Activated T-cell treated with anti-CD3 and anti-CD28 coated beads, Interleukin-2, amount 50 U/mL, for 72 hours (primary cell): ENCODE measurements around the gene AP1B1. TPM values are rescaled to one million over a fixed set of nuclear protein-coding genes. Genes with fewer than 3 reads are reported as not detected.
"Not testable (repeated sequence)": the region's sequence is repeated elsewhere in the genome, so short reads cannot be mapped to it uniquely, and the experiment has no call there.

ENCODE experiments used
- ATAC-seq, 2 donors: fragments of 150-1000 bp; cut with Tn5 transposase; replicated peaks in 1 of 2; 2 replicates each; pipeline ENCODE4 v1.10.0; 2021; ENCODE audit warnings: moderate library complexity in 2 of 2, mild to moderate bottlenecking in 1 of 2
- DNase-seq, 2 donors: peaks; one replicate each; pipeline ENCODE4 v3.0.0; 2021 to 2022; ENCODE audit warnings: mixed read lengths in 1 of 2
- H3K27ac Mint-ChIP-seq: one replicate; pipeline ENCODE4 v1.8.0; 2022; ENCODE audit warnings: mild to moderate bottlenecking, moderate library complexity, mixed read lengths
- H3K27me3 Mint-ChIP-seq: one replicate; pipeline ENCODE4 v1.8.0; 2022; ENCODE audit warnings: low read depth, mixed read lengths
- H3K36me3 Mint-ChIP-seq, 2 donors: one replicate each; pipeline ENCODE4 v1.8.0; 2022; ENCODE audit warnings: mixed read lengths in 2 of 2, mild to moderate bottlenecking in 1 of 2; ENCODE audit not compliant: insufficient read depth in 2 of 2
- H3K4me1 Mint-ChIP-seq: one replicate; pipeline ENCODE4 v1.8.0; 2022; ENCODE audit warnings: low read depth, mixed read lengths
- H3K4me3 Mint-ChIP-seq, 2 donors: one replicate each; pipeline ENCODE4 v1.8.0; 2022; ENCODE audit warnings: mild to moderate bottlenecking in 2 of 2, mixed read lengths in 2 of 2, moderate library complexity in 2 of 2
- H3K9me3 Mint-ChIP-seq, 2 donors: one replicate each; pipeline ENCODE4 v1.8.0; 2022; ENCODE audit warnings: mixed read lengths in 2 of 2
- total RNA-seq, 2 donors: library from RNA; stranded (reverse); gene quantifications; one replicate each; pipeline ENCODE4 v1.2.3, GENCODE V29; 2022

The AP1B1 gene
- total RNA-seq, 2 donors from 2014 or later: 57.9 to 59.8 TPM

- Mint-ChIP-seq H3K4me1 (peaks cover 59% of the 10 kb centered on the region), H3K27ac (peak overlapping the region; percentile 52), H3K27me3 (no peaks in the 10 kb centered on the region), H3K4me3 (no peak overlapping the region), H3K9me3 (no peaks in the 10 kb centered on the region), H3K36me3 (peaks cover 2 to 7% of the 10 kb centered on the region in 2 donors)
- DNase-seq (no peak), ATAC-seq (no peak)
These were observed 5.6 kb downstream of the AP1B1 start for GRCh38 chr22:29382580-29383302.

- no peaks in the 10 kb centered on the region for H3K9me3 Mint-ChIP-seq
- H3K27me3 Mint-ChIP-seq: no peaks in the 10 kb centered on the region
- no peak overlapping the region for H3K4me3 Mint-ChIP-seq
These were observed 7.5 kb downstream of the AP1B1 start for GRCh38 chr22:29380856-29381255.

GRCh38 chr22:29380032-29380781 is 8.2 kb downstream of the AP1B1 start:
- Mint-ChIP-seq H3K27me3 (no peaks in the 10 kb centered on the region), H3K9me3 (no peaks in the 10 kb centered on the region), H3K27ac (peak overlapping the region; percentile 19), H3K36me3 (peaks cover 8 to 22% of the 10 kb centered on the region in 2 donors), H3K4me3 (no peak overlapping the region), H3K4me1 (peaks cover 53% of the 10 kb centered on the region)
- DNase-seq (no peak), ATAC-seq (no peak)

More at GRCh38 chr22:29380856-29381255, 7.5 kb downstream of the AP1B1 start:
- no peak for ATAC-seq
- H3K27ac Mint-ChIP-seq: peak overlapping the region; percentile 19
- peaks cover 7 to 17% of the 10 kb centered on the region in 2 donors for H3K36me3 Mint-ChIP-seq
- peaks cover 53% of the 10 kb centered on the region for H3K4me1 Mint-ChIP-seq
- no peak for DNase-seq

- peaks cover 6 to 21% of the 10 kb centered on the region in 2 donors for H3K36me3 Mint-ChIP-seq
- H3K4me1 Mint-ChIP-seq: peaks cover 48% of the 10 kb centered on the region
These were observed 9.1 kb downstream of the AP1B1 start for GRCh38 chr22:29379258-29379657.

GRCh38 chr22:29377979-29378378 is 10.4 kb downstream of the AP1B1 start:
- ATAC-seq: no peak
- H3K4me1 Mint-ChIP-seq: peaks cover 46% of the 10 kb centered on the region
- no peaks in the 10 kb centered on the region for H3K27me3 Mint-ChIP-seq
- no peak for DNase-seq
- H3K9me3 Mint-ChIP-seq: no peaks in the 10 kb centered on the region
- H3K27ac Mint-ChIP-seq: no peak overlapping the region
- H3K36me3 Mint-ChIP-seq: peaks cover 6 to 21% of the 10 kb centered on the region in 2 donors
- H3K4me3 Mint-ChIP-seq: no peak overlapping the region

More at GRCh38 chr22:29379258-29379657, 9.1 kb downstream of the AP1B1 start:
- DNase-seq (no peak), ATAC-seq (no peak)
- Mint-ChIP-seq H3K4me3 (no peak overlapping the region), H3K9me3 (no peaks in the 10 kb centered on the region), H3K27ac (no peak overlapping the region), H3K27me3 (no peaks in the 10 kb centered on the region)

GRCh38 chr22:29376705-29377104 is 11.7 kb downstream of the AP1B1 start:
- not testable (repeated sequence) for H3K27me3 Mint-ChIP-seq, DNase-seq, H3K27ac Mint-ChIP-seq, ATAC-seq, H3K4me3 Mint-ChIP-seq, H3K9me3 Mint-ChIP-seq
- Mint-ChIP-seq H3K4me1 (peaks cover 35% of the 10 kb centered on the region), H3K36me3 (peaks cover 6 to 20% of the 10 kb centered on the region in 2 donors)

- ATAC-seq (peak; percentile 40 to 79), DNase-seq (peak in 1 of 2 donors; percentile 24)
- H3K27me3 Mint-ChIP-seq: no peaks in the 10 kb centered on the region
- H3K4me1 Mint-ChIP-seq: peaks cover 28% of the 10 kb centered on the region
- H3K9me3 Mint-ChIP-seq: no peaks in the 10 kb centered on the region
- H3K27ac Mint-ChIP-seq: peak overlapping the region; percentile 75
- H3K4me3 Mint-ChIP-seq: no peak overlapping the region
- peaks cover 6 to 16% of the 10 kb centered on the region in 2 donors for H3K36me3 Mint-ChIP-seq
These were observed 12.8 kb downstream of the AP1B1 start for GRCh38 chr22:29375398-29376076.

GRCh38 chr22:29374806-29375205 is 13.6 kb downstream of the AP1B1 start:
- H3K27ac Mint-ChIP-seq: peak overlapping the region; percentile 75
- ATAC-seq, H3K4me3 Mint-ChIP-seq, DNase-seq, H3K27me3 Mint-ChIP-seq, H3K9me3 Mint-ChIP-seq: not testable (repeated sequence)
- H3K36me3 Mint-ChIP-seq: peaks cover 6 to 19% of the 10 kb centered on the region in 2 donors
- H3K4me1 Mint-ChIP-seq: peaks cover 23% of the 10 kb centered on the region

GRCh38 chr22:29374401-29374800 is 14.0 kb downstream of the AP1B1 start:
- no peak for ATAC-seq
- no peaks in the 10 kb centered on the region for H3K9me3 Mint-ChIP-seq

GRCh38 chr22:29370537-29370936 is 17.8 kb downstream of the AP1B1 start:
- Mint-ChIP-seq H3K36me3 (peaks cover 0 to 12% of the 10 kb centered on the region in 2 donors), H3K4me1 (peaks cover 22% of the 10 kb centered on the region), H3K9me3 (no peaks in the 10 kb centered on the region), H3K27me3 (no peaks in the 10 kb centered on the region), H3K4me3 (no peak overlapping the region), H3K27ac (no peak overlapping the region)
- DNase-seq (no peak), ATAC-seq (no peak)

More at GRCh38 chr22:29374401-29374800, 14.0 kb downstream of the AP1B1 start:
- H3K4me1 Mint-ChIP-seq: peaks cover 23% of the 10 kb centered on the region
- H3K27ac Mint-ChIP-seq: no peak overlapping the region
- no peak for DNase-seq
- H3K36me3 Mint-ChIP-seq: peaks cover 6 to 20% of the 10 kb centered on the region in 2 donors
- H3K27me3 Mint-ChIP-seq: no peaks in the 10 kb centered on the region
- H3K4me3 Mint-ChIP-seq: no peak overlapping the region

GRCh38 chr22:29369460-29369859 is 18.9 kb downstream of the AP1B1 start:
- H3K4me1 Mint-ChIP-seq: peaks cover 14% of the 10 kb centered on the region
- DNase-seq (no peak), ATAC-seq (no peak)
- no peak overlapping the region for H3K27ac Mint-ChIP-seq
- peaks cover 0 to 13% of the 10 kb centered on the region in 2 donors for H3K36me3 Mint-ChIP-seq
- H3K9me3 Mint-ChIP-seq: no peaks in the 10 kb centered on the region
- H3K27me3 Mint-ChIP-seq: no peaks in the 10 kb centered on the region
- no peak overlapping the region for H3K4me3 Mint-ChIP-seq

GRCh38 chr22:29359469-29359868 is 28.9 kb downstream of the AP1B1 start:
- ATAC-seq (no peak), DNase-seq (no peak)
- no peaks in the 10 kb centered on the region for H3K9me3 Mint-ChIP-seq
- H3K36me3 Mint-ChIP-seq: peaks cover 4 to 6% of the 10 kb centered on the region in 2 donors
- H3K27ac Mint-ChIP-seq: no peak overlapping the region
- no peaks in the 10 kb centered on the region for H3K27me3 Mint-ChIP-seq
- H3K4me1 Mint-ChIP-seq: no peaks in the 10 kb centered on the region
- no peak overlapping the region for H3K4me3 Mint-ChIP-seq
